Bronchial epithelial cell (primary cell): ENCODE results near the gene SMYD3. TPM values are rescaled to one million over a fixed set of nuclear protein-coding genes. Genes with fewer than 3 reads are reported as not detected.

Source experiments
- DNase-seq: peaks from one replicate; pipeline ENCODE4 v3.0.0-alpha.2; 2010; ENCODE audit warnings: low read depth
- FAIRE-seq: peaks from 2 replicates; lab custom pipeline; 2011; peaks lifted over from hg19 to GRCh38; lab: Jason Lieb, UNC
- H3K27me3 ChIP-seq: 2 replicates; pipeline ENCODE4 v1.5.1; 2011; ENCODE audit warnings: low read length; ENCODE audit not compliant: control insufficient read depth, insufficient read depth
- H3K36me3 ChIP-seq: 2 replicates; pipeline ENCODE4 v1.5.1; 2011; ENCODE audit warnings: low read length; ENCODE audit not compliant: control insufficient read depth, insufficient read depth
- H3K4me3 ChIP-seq: 2 replicates; pipeline ENCODE4 v1.5.1; 2011; ENCODE audit warnings: mild to moderate bottlenecking, low read depth, low read length, control low read depth
- total RNA-seq: library from RNA; depleted of rRNA; stranded (reverse); fragments of >200 nt; gene quantifications from 2 replicates; pipeline ENCODE4 v1.2.1, GENCODE V29; 2014
- TF ChIP-seq, protein P1 (sequence below): IDR thresholded peaks from 2 replicates; pipeline ENCODE4 v1.5.1; 2011; ENCODE audit warnings: mild to moderate bottlenecking, moderate library complexity, low read length, control low read depth, inconsistent platforms; ENCODE audit not compliant: insufficient read depth, severe bottlenecking

The SMYD3 gene
- total RNA-seq, 1 donor from 2014 or later = 17.4 TPM

DNA sequence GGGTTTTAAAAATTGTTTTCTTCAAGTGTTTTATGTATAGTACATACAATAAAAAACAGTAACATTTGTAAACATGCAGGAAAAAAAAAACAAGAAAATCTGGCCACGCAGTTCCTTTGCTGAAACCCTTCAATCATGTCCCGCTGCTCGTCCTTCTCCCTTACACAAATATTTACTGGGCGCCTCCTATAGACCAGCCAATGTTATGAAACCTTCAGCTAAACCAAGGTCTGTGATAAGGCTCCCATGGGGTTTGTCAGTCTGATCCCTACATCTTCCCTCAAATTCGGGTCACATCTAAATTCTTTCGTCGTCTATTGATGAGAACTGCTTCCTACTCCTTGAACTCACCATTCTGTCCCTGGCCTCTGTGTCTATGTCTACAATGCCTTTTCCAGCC, 583.9 kb downstream of the SMYD3 start:
- H3K4me3 ChIP-seq = no peak overlapping the region
- no peak for DNase-seq
- TF ChIP-seq, protein P1, sequence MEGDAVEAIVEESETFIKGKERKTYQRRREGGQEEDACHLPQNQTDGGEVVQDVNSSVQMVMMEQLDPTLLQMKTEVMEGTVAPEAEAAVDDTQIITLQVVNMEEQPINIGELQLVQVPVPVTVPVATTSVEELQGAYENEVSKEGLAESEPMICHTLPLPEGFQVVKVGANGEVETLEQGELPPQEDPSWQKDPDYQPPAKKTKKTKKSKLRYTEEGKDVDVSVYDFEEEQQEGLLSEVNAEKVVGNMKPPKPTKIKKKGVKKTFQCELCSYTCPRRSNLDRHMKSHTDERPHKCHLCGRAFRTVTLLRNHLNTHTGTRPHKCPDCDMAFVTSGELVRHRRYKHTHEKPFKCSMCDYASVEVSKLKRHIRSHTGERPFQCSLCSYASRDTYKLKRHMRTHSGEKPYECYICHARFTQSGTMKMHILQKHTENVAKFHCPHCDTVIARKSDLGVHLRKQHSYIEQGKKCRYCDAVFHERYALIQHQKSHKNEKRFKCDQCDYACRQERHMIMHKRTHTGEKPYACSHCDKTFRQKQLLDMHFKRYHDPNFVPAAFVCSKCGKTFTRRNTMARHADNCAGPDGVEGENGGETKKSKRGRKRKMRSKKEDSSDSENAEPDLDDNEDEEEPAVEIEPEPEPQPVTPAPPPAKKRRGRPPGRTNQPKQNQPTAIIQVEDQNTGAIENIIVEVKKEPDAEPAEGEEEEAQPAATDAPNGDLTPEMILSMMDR = no peak
- H3K27me3 ChIP-seq = no peaks in the 10 kb centered on the region
- FAIRE-seq = no peak
- no peaks in the 10 kb centered on the region for H3K36me3 ChIP-seq

DNA sequence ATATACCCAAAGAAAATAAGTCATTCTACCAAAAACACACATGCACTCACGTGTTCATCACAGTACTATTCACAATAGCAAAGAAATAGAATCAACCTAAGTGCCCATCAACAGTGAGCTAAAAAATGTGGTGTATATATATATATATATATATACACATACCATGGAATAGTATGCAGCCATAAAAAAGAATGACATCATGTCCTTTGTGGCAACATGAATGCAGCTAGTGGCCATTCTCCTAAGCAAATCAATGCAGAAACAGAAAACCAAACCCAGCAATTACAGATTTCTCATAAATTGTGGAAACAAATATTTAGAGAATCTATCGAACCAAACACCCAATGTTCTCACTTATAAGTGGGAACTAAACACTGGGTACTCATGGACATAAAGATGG, 585.7 kb downstream of the SMYD3 start:
- no peaks in the 10 kb centered on the region for H3K36me3 ChIP-seq
- TF ChIP-seq, protein P1 = no peak

DNA sequence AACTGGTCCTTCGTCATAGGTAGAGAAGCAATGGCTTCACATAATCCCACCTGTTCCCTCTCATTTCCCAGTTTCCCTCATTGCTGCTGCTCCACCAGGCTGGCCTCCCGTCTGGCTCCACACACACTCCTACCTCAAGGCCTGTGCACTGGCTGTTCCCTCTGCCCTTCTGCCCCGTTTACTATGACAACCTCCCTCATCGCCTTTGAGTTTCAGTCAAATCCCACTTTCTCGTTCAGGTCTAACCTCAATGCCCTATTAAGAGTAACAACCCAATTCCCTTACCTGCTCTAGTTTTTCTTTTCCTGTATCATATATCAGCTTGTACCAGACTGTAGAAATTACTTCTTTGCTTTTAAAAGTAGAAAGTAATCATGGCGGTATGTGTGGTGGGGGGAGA, 589.7 kb downstream of the SMYD3 start:
- TF ChIP-seq, protein P1 = no peak
- Histone ChIP-seq H3K36me3 (no peaks in the 10 kb centered on the region), H3K4me3 (no peak overlapping the region), H3K27me3 (no peaks in the 10 kb centered on the region)
- no peak for FAIRE-seq
- no peak for DNase-seq

More for the DNA sequence above, 585.7 kb downstream of the SMYD3 start:
- no peaks in the 10 kb centered on the region for H3K27me3 ChIP-seq
- H3K4me3 ChIP-seq = no peak overlapping the region
- no peak for DNase-seq
- FAIRE-seq = no peak

DNA sequence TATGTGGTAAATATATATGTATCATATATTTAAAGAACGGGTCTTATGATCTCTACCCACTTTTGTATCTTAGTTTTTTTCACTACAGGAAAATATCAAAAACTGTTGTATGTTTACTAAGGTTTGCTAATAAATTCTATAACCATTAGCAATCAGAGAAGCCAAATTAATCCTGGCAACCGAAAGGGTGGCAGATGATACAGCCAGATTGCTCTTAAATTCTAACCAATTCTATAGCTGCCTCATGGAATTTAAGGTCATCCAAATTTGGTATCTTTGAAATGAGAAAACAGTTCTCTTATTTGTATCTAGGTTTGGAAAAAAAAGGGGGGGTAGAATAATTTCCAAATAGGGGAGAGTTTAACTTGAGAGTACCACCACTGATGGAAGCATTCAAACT, 591.2 kb downstream of the SMYD3 start:
- no peak overlapping the region for H3K4me3 ChIP-seq
- FAIRE-seq (no peak), DNase-seq (no peak)
- no peaks in the 10 kb centered on the region for H3K27me3 ChIP-seq
- no peaks in the 10 kb centered on the region for H3K36me3 ChIP-seq
- TF ChIP-seq, protein P1 = no peak

DNA sequence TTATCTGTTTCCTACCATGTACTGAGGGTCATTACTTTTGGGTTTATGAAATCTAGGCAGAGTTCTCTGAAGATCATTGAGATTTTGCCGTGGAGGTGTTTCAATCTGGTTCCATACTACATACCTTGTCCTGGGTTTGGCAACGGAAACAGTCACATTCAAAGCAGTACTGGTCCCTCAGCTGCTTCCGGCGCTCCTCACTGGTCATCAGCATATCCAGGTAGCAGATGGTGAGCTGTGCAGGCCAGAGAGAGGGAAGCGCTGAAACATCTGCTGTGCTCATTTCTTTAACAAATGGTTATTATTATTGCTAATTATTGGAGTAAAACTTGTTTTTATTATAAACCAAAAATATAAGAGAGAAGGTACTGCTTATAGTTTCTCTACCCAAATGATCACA, 591.7 kb downstream of the SMYD3 start:
- H3K27me3 ChIP-seq = no peaks in the 10 kb centered on the region
- DNase-seq (no peak), FAIRE-seq (no peak)

DNA sequence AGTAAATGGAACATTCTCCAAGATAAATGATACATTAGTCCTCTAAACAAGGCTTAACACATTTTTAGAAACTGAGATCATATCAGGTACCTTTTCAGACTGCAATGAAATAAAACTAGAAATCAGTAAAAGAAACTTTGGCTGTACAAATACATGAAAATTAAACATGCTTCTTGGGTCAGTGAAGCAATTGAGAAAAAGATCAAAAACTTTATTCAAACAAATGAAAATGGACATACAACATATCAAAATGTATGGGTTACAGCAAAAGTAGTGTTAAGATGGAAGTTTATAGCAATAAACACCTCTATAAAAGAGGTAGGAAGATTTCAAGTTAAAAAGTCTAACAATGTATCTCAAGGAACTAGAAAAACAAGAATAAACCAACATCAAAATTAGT, 598.5 kb downstream of the SMYD3 start:
- TF ChIP-seq, protein P1 = no peak
- DNase-seq (no peak), FAIRE-seq (no peak)
- Histone ChIP-seq H3K27me3 (no peaks in the 10 kb centered on the region), H3K36me3 (no peaks in the 10 kb centered on the region), H3K4me3 (no peak overlapping the region)

More for the DNA sequence above, 591.7 kb downstream of the SMYD3 start:
- Histone ChIP-seq H3K4me3 (no peak overlapping the region), H3K36me3 (no peaks in the 10 kb centered on the region)
- TF ChIP-seq, protein P1 = no peak
